Measurements from ENCODE around the gene POLR2A.

Gene POLR2A

DNA sequence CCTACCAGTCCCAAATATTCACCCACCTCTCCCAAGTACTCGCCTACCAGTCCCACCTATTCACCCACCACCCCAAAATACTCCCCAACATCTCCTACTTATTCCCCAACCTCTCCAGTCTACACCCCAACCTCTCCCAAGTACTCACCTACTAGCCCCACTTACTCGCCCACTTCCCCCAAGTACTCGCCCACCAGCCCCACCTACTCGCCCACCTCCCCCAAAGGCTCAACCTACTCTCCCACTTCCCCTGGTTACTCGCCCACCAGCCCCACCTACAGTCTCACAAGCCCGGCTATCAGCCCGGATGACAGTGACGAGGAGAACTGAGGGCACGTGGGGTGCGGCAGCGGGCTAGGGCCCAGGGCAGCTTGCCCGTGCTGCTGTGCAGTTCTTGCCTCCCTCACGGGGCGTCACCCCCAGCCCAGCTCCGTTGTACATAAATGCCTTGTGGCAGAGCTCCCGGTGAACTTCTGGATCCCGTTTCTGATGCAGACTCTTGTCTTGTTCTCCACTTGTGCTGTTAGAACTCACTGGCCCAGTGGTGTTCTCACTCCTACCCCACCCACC lies 29.8 kb downstream of the POLR2A start:
- Histone ChIP-seq H3K27ac (no peak overlapping the region), H3K4me3 (no peak overlapping the region)
- TF ChIP-seq CTCF (IDR thresholded peaks at IDR 0.05): no peak
- DNase-seq (ENCODE audit: low spot score): no peak

GRCh38 chr17:7515911-7516610 lies 31.9 kb downstream of the POLR2A start:
- no peak for TF ChIP-seq CTCF (IDR thresholded peaks at IDR 0.05)
- H3K4me3 ChIP-seq: no peak overlapping the region
- no peak overlapping the region for H3K27ac ChIP-seq
- DNase-seq (ENCODE audit: low spot score): no peak

DNA sequence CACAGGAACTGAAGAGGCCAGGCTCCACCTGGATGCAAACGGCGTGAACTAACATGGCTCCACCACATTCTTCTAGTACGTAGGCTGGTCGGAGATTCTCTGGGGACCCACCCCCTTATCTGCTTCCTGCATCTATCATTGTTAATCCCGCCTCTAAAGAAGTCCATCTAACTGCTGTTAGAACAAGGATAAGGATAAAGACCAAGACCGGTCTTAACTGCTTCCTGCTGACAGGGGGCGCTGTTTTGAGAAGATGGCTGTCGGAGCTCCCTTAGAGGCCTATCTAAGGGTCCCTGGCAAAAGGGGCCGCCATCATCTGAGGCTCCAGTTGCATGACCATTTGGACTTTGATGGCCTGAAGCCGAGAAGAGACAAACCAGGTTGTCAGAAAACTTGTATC lies 38.9 kb downstream of the POLR2A start:
- Histone ChIP-seq H3K4me3 (no peak overlapping the region), H3K27ac (no peak overlapping the region)
- no peak for TF ChIP-seq CTCF (IDR thresholded peaks at IDR 0.05)
- DNase-seq (ENCODE audit: low spot score): no peak

DNA sequence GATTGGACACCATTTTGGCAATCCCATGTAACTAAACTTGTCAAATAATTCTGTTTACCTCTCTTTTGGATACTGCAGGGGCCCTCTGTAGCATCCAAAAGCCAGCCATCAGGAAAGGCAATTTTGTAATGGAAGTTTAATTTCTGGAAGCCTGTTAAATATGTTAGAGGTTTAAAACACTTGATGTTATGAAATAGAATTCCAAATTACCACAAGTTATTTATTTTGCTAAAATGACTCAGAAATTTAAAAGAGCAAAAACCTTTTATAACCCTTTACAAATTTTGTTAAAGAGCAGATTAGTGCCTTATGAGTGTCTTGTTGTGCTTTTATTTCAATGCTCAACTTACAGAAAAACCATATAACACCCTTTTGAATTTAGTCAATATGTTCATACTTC lies 44.7 kb downstream of the POLR2A start:
- DNase-seq (ENCODE audit: low spot score): no peak
- no peak for TF ChIP-seq CTCF (IDR thresholded peaks at IDR 0.05)
- Histone ChIP-seq H3K27ac (no peak overlapping the region), H3K4me3 (no peak overlapping the region)

- TF ChIP-seq CTCF (IDR thresholded peaks at IDR 0.05): no peak
- Histone ChIP-seq H3K4me3 (no peak overlapping the region), H3K27ac (no peak overlapping the region)
- DNase-seq (ENCODE audit: low spot score): no peak
Observed at GRCh38 chr17:7530023-7530900, 46.1 kb downstream of the POLR2A start.

- H3K27ac ChIP-seq: no peak overlapping the region
- H3K4me3 ChIP-seq: no peak overlapping the region
- no peak for TF ChIP-seq CTCF (IDR thresholded peaks at IDR 0.05)
Observed at GRCh38 chr17:7538050-7538449, 53.9 kb downstream of the POLR2A start.

More at GRCh38 chr17:7538050-7538449, 53.9 kb downstream of the POLR2A start:
- no peak for DNase-seq (ENCODE audit: low spot score)

Measured in coronary artery (tissue), 2 donors.